Neural crest cell (in vitro differentiated cells): Measurements from ENCODE around the gene NKPD1. TPM values are rescaled to one million over a fixed set of nuclear protein-coding genes. Genes with fewer than 3 reads are reported as not detected.

ENCODE experiments used
- DNase-seq: peaks from one replicate; pipeline ENCODE4 v3.0.0; 2021; ENCODE audit warnings: low read depth, mixed read lengths, low spot score
- H3K27ac Mint-ChIP-seq: one replicate; pipeline ENCODE4 v1.8.0; 2021; ENCODE audit warnings: mild to moderate bottlenecking, mixed read lengths; ENCODE audit not compliant: unreplicated experiment
- H3K27me3 Mint-ChIP-seq: 2 replicates; pipeline ENCODE4 v1.8.0; 2021; ENCODE audit warnings: low read depth, mild to moderate bottlenecking, mixed read lengths
- H3K36me3 Mint-ChIP-seq: 2 replicates; pipeline ENCODE4 v1.8.0; 2021; ENCODE audit warnings: low read depth, mild to moderate bottlenecking, mixed read lengths
- H3K4me1 Mint-ChIP-seq: 2 replicates; pipeline ENCODE4 v1.8.0; 2021; ENCODE audit warnings: mixed read lengths
- H3K4me3 Mint-ChIP-seq: one replicate; pipeline ENCODE4 v1.8.0; 2021; ENCODE audit warnings: mild to moderate bottlenecking, mixed read lengths
- H3K9me3 Mint-ChIP-seq: 2 replicates; pipeline ENCODE4 v1.8.0; 2021; ENCODE audit warnings: mixed read lengths
- total RNA-seq: library from RNA; stranded (reverse); gene quantifications from 2 replicates; pipeline ENCODE4 v1.2.1, GENCODE V29; 2021
- TF ChIP-seq, protein P1 (sequence below): fragments of 200-600 bp; sonication (generic); conservative IDR thresholded peaks from 2 replicates; pipeline ENCODE4 v1.5.0; 2021; ENCODE audit warnings: antibody characterized with exemption, mild to moderate bottlenecking

NKPD1 gene
- total RNA-seq, 1 donor from 2014 or later, result 0.16 TPM

DNA sequence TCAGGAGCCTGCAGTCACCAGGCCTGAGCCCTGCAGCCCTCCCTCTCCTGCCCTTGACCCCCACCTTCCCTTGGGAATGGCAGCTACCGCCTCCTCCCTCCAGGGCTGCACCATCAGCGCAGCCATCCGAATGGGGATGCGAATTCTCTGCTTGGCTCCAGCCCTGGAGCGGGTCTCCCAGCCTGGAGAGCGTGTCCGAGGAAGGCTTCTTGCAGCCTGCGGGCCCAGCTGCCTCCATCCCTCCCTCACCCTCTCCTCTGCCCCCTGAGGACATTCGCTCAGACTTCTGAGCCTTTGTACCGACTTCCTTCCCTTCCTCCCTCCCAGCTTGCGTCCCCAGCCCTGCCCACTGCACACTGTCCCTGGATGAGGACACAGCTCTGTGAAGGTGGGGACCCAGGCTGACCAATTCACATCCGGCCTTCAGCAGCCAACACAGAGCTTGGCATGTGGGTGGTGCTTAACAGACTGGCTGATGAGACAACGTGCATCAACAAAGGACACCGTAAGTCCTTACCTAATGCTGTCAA lies 6.0 kb upstream of the NKPD1 start:
- Mint-ChIP-seq H3K27ac (no peak overlapping the region), H3K36me3 (no peaks in the 10 kb centered on the region), H3K9me3 (no peaks in the 10 kb centered on the region), H3K27me3 (peaks cover 3% of the 10 kb centered on the region), H3K4me1 (peaks cover 12% of the 10 kb centered on the region), H3K4me3 (peak overlapping the region; percentile 1)
- no peak for DNase-seq
- TF ChIP-seq, protein P1, sequence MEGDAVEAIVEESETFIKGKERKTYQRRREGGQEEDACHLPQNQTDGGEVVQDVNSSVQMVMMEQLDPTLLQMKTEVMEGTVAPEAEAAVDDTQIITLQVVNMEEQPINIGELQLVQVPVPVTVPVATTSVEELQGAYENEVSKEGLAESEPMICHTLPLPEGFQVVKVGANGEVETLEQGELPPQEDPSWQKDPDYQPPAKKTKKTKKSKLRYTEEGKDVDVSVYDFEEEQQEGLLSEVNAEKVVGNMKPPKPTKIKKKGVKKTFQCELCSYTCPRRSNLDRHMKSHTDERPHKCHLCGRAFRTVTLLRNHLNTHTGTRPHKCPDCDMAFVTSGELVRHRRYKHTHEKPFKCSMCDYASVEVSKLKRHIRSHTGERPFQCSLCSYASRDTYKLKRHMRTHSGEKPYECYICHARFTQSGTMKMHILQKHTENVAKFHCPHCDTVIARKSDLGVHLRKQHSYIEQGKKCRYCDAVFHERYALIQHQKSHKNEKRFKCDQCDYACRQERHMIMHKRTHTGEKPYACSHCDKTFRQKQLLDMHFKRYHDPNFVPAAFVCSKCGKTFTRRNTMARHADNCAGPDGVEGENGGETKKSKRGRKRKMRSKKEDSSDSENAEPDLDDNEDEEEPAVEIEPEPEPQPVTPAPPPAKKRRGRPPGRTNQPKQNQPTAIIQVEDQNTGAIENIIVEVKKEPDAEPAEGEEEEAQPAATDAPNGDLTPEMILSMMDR, result no peak

DNA sequence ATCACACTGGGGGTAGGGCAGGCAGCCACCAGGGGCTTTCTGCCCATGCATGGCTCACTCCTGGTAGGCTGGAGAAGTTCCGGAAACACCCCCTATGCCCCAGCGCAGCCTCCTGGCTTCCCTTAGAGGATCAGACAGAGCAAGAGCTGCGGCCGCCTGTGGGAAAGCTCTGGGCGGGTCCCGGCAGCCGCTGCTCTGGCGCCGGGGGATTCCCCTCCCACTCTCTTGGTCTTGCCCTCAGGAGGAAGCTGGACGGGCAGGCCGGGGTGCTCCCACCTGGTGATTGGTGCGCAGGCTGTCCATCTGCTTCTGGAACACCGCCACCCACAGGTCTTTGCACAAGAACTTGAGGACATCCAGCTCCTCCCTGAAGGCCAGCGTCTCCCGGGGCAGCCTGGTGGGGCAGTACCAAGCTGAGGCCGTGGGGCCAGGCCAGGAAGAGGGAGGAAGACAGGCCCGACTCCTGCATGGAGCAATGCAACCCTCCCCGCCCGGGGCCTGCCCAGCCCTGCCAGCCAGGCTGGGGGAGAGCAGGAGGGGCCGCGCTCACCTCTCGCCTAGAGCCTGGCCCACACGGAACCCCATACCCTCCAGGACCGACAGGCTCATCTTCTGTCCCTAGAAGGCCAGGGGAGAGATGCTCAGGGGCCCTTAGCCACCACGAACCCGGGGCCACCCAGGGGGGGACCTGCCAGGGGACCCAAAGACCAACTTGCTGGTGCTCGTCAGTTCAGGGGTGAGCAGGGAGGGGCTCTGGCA lies 4.0 kb upstream of the NKPD1 start:
- H3K4me3 Mint-ChIP-seq, result no peak overlapping the region
- peaks cover 11% of the 10 kb centered on the region for H3K27me3 Mint-ChIP-seq
- DNase-seq, result no peak
- H3K9me3 Mint-ChIP-seq, result no peaks in the 10 kb centered on the region
- TF ChIP-seq, protein P1, result no peak
- peaks cover 11% of the 10 kb centered on the region for H3K4me1 Mint-ChIP-seq
- H3K36me3 Mint-ChIP-seq, result no peaks in the 10 kb centered on the region
- no peak overlapping the region for H3K27ac Mint-ChIP-seq

DNA sequence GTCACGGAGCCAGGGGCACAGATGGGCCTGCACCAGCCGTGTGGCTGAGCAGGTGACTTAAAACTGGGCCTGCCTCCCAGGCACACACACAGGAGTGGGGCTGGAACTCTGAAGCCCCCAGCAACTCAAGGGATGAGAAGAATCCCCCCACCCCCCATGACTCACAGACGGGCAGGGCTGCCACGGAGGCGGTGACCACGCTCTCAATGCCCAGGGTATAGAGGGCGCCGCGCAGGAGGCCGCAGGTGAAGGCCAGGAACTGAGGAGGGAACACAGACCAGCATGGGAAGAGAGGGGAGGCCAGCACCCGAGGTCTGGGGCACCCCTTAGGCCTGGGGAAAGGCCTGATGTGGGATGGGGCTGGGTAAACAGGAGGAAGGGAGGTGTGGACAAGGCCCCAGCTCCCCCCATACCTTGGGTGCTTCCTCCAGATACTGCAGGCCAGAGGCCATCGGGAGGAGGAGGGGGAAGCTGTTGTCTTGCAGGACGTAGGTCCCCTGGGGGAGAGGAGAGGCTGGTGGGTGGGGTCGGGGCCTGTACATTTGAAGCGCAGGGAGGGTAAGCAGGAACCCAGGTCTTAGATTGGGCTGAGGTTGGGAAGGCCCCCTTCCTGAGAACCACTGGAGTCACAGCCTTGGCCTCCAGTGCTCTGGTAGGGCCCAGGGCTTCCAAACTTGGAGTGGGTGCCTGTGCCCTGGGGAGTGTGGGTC lies 3.1 kb upstream of the NKPD1 start:
- Mint-ChIP-seq H3K36me3 (no peaks in the 10 kb centered on the region), H3K9me3 (no peaks in the 10 kb centered on the region), H3K4me3 (no peak overlapping the region), H3K4me1 (peaks cover 11% of the 10 kb centered on the region), H3K27ac (no peak overlapping the region), H3K27me3 (peaks cover 11% of the 10 kb centered on the region)
- no peak for DNase-seq
- TF ChIP-seq, protein P1, result no peak

DNA sequence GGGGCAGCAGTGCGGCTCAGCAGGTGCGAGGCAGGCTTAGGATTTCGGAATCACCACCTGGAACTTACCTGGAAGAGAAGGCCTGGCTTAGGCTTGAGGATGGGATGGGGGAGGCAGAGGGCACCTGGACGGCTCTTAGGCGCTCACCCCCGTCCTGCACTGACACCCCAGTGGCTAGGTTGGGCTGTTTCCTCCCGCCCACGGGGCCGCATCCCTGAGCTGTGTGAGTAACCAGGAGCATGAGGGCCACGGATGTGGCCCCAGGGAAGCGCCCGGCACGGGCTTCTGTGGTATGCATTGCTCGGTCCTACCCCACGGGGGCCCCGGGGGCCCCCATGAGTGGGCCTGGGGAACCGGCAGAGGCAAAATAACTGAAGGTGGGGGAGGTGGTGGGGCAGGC lies 2.4 kb upstream of the NKPD1 start:
- TF ChIP-seq, protein P1, result no peak
- no peaks in the 10 kb centered on the region for H3K36me3 Mint-ChIP-seq
- peaks cover 11% of the 10 kb centered on the region for H3K4me1 Mint-ChIP-seq
- H3K9me3 Mint-ChIP-seq, result no peaks in the 10 kb centered on the region
- H3K27ac Mint-ChIP-seq, result no peak overlapping the region
- no peak overlapping the region for H3K4me3 Mint-ChIP-seq
- H3K27me3 Mint-ChIP-seq, result peaks cover 11% of the 10 kb centered on the region
- DNase-seq, result no peak

DNA sequence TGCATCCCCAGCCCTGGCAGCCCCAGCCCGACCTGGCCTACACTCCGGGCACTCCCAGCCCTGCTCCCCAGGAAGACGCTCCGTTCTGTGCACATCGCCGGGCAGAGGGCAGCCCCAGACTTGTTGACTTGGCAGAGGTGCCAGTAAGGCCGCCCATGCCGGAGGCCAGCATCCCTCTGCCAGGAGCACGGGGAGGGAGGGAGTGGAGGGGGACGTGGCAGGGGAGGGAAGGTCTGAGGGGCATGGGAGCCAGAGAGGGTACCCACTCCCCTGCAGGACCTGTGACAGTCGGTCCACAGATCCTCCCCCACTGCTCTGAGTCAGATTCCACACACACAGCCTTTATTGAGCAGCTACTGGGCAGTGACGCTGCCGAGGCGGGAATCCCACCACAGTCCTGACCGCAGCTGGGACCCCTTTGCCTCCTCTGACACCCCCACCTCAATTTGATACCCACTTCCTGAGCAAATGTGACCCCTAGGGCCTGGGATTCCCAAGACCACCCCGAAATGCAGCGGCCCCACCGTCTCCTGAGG lies 1.9 kb upstream of the NKPD1 start:
- TF ChIP-seq, protein P1, result no peak
- Mint-ChIP-seq H3K36me3 (no peaks in the 10 kb centered on the region), H3K27ac (no peak overlapping the region)

More for the DNA sequence above, 1.9 kb upstream of the NKPD1 start:
- no peaks in the 10 kb centered on the region for H3K9me3 Mint-ChIP-seq
- peaks cover 11% of the 10 kb centered on the region for H3K27me3 Mint-ChIP-seq
- no peak overlapping the region for H3K4me3 Mint-ChIP-seq
- DNase-seq, result no peak
- peaks cover 11% of the 10 kb centered on the region for H3K4me1 Mint-ChIP-seq
